ENCODE results near the gene PRIM1.

DNA sequence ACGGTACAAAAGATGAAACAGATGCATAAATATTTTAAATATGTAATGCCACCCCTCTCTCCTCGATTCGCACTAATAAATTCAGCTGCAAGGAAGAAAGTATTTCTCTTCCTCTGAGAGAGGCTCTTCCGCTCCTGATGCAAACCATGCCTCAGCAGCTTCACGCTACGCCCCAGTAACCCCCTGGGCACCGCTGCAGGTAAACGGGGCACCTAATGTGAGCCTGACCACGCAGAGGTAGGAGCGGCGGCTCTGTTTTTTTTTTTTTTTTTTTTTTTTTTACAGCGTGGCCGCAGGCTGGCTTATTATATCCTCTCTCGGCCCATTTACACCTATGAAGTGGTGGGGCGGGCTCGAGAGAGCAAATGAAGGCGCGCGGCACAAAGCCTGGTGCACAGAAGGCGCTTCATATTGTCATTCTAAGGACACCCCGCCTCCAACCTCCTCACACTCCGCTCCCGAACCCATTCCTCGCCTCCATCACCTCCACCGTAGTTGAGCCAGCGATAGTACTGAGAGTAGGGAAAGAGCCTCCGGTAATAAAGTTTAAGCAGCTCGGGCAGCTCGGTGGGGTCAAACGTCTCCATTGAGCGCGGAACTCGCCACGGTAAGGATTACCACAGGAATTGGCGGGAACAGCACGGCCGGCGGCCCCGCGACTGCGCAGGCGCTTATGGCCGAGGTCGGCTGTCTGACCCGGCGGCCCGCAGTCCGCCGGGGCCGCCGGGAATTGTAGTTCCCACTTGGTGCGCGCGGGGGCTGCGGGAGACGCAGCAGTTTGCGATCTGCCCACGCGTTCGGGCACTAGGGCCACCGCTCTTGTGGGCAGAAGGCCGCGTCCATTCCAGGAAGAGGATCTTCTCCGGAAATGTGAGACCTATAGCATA, at the start of gene PRIM1:
- TF ChIP-seq POLR2A (IDR thresholded peaks at IDR 0.05), result no peak
- TF ChIP-seq, protein P1, sequence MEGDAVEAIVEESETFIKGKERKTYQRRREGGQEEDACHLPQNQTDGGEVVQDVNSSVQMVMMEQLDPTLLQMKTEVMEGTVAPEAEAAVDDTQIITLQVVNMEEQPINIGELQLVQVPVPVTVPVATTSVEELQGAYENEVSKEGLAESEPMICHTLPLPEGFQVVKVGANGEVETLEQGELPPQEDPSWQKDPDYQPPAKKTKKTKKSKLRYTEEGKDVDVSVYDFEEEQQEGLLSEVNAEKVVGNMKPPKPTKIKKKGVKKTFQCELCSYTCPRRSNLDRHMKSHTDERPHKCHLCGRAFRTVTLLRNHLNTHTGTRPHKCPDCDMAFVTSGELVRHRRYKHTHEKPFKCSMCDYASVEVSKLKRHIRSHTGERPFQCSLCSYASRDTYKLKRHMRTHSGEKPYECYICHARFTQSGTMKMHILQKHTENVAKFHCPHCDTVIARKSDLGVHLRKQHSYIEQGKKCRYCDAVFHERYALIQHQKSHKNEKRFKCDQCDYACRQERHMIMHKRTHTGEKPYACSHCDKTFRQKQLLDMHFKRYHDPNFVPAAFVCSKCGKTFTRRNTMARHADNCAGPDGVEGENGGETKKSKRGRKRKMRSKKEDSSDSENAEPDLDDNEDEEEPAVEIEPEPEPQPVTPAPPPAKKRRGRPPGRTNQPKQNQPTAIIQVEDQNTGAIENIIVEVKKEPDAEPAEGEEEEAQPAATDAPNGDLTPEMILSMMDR (IDR thresholded peaks at IDR 0.05), result no peak

All from lower leg skin (tissue), 3 donors.